Measurements from ENCODE around the gene CD9. TPM values are rescaled to one million over a fixed set of nuclear protein-coding genes. Genes with fewer than 3 reads are reported as not detected.

Gene CD9
- total and polyA plus RNA-seq, 4 donors: 240 to 425 (median 379) TPM

- H3K9ac ChIP-seq (ENCODE audit: insufficient read depth in 1 of 2, low read length in 2 of 2): peak overlapping the region in 1 of 2 donors; percentile 56
- ATAC-seq (ENCODE audit: insufficient read depth, low FRiP score) (no peak), DNase-seq (no peak)
- no peak overlapping the region for H3K4me3 ChIP-seq
- H3K27me3 ChIP-seq (ENCODE audit: control insufficient read depth in 3 of 3, insufficient read depth in 3 of 3, low read length in 2 of 3): peaks cover 0 to 19% (median 18%) of the 10 kb centered on the region in 3 donors
- peak overlapping the region; percentile 36 to 83 for H3K27ac ChIP-seq (ENCODE audit: low read depth in 1 of 2, low read length in 1 of 2)
- H3K9me3 ChIP-seq (ENCODE audit: control insufficient read depth in 4 of 4, insufficient read depth in 3 of 4, low read length in 3 of 4): no peaks in the 10 kb centered on the region
- 64 to 72% methylated on average over 5 of the region's 5 CpGs for WGBS, 2 donors
- H3K4me1 ChIP-seq (ENCODE audit: control insufficient read depth in 5 of 5, insufficient read depth in 5 of 5, low read length in 5 of 5): peaks cover 4 to 31% (median 5%) of the 10 kb centered on the region in 5 donors
- TF ChIP-seq, protein P1, sequence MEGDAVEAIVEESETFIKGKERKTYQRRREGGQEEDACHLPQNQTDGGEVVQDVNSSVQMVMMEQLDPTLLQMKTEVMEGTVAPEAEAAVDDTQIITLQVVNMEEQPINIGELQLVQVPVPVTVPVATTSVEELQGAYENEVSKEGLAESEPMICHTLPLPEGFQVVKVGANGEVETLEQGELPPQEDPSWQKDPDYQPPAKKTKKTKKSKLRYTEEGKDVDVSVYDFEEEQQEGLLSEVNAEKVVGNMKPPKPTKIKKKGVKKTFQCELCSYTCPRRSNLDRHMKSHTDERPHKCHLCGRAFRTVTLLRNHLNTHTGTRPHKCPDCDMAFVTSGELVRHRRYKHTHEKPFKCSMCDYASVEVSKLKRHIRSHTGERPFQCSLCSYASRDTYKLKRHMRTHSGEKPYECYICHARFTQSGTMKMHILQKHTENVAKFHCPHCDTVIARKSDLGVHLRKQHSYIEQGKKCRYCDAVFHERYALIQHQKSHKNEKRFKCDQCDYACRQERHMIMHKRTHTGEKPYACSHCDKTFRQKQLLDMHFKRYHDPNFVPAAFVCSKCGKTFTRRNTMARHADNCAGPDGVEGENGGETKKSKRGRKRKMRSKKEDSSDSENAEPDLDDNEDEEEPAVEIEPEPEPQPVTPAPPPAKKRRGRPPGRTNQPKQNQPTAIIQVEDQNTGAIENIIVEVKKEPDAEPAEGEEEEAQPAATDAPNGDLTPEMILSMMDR (IDR thresholded peaks at IDR 0.05; ENCODE audit: control extremely low read depth, extremely low read depth): no peak
- peaks cover 0 to 3% (median 0%) of the 10 kb centered on the region in 4 donors for H3K36me3 ChIP-seq (ENCODE audit: control insufficient read depth in 4 of 4, insufficient read depth in 4 of 4, low read length in 4 of 4)
These were observed 4.4 kb downstream of the CD9 start for GRCh38 chr12:6204533-6205143.

GRCh38 chr12:6205144-6205539 is 4.9 kb downstream of the CD9 start:
- TF ChIP-seq, protein P1 (IDR thresholded peaks at IDR 0.05; ENCODE audit: control extremely low read depth, extremely low read depth): no peak

GRCh38 chr12:6205761-6206160 is 5.6 kb downstream of the CD9 start:
- H3K4me3 ChIP-seq: no peak overlapping the region
- peak overlapping the region; percentile 22 to 54 for H3K27ac ChIP-seq (ENCODE audit: low read depth in 1 of 2, low read length in 1 of 2)
- no peak for DNase-seq
- ATAC-seq (ENCODE audit: insufficient read depth, low FRiP score): no peak
- H3K4me1 ChIP-seq (ENCODE audit: control insufficient read depth in 5 of 5, insufficient read depth in 5 of 5, low read length in 5 of 5): peaks cover 5 to 38% (median 8%) of the 10 kb centered on the region in 5 donors
- WGBS, 2 donors: 42 to 46% methylated on average over 2 of the region's 2 CpGs
- peaks cover 0 to 19% (median 18%) of the 10 kb centered on the region in 3 donors for H3K27me3 ChIP-seq (ENCODE audit: control insufficient read depth in 3 of 3, insufficient read depth in 3 of 3, low read length in 2 of 3)
- TF ChIP-seq, protein P1 (IDR thresholded peaks at IDR 0.05; ENCODE audit: control extremely low read depth, extremely low read depth): no peak
- no peaks in the 10 kb centered on the region for H3K9me3 ChIP-seq (ENCODE audit: control insufficient read depth in 4 of 4, insufficient read depth in 3 of 4, low read length in 3 of 4)
- H3K9ac ChIP-seq (ENCODE audit: insufficient read depth in 1 of 2, low read length in 2 of 2): no peak overlapping the region
- H3K36me3 ChIP-seq (ENCODE audit: control insufficient read depth in 4 of 4, insufficient read depth in 4 of 4, low read length in 4 of 4): peaks cover 0 to 3% (median 0%) of the 10 kb centered on the region in 4 donors

More at GRCh38 chr12:6205144-6205539, 4.9 kb downstream of the CD9 start:
- peaks cover 0 to 19% (median 18%) of the 10 kb centered on the region in 3 donors for H3K27me3 ChIP-seq (ENCODE audit: control insufficient read depth in 3 of 3, insufficient read depth in 3 of 3, low read length in 2 of 3)
- 32 to 38% methylated on average over 8 of the region's 8 CpGs for WGBS, 2 donors
- ATAC-seq (ENCODE audit: insufficient read depth, low FRiP score) (no peak), DNase-seq (peak; percentile 67 to 83 (median 69))
- H3K36me3 ChIP-seq (ENCODE audit: control insufficient read depth in 4 of 4, insufficient read depth in 4 of 4, low read length in 4 of 4): peaks cover 0 to 3% (median 0%) of the 10 kb centered on the region in 4 donors
- peak overlapping the region in 1 of 2 donors; percentile 56 for H3K9ac ChIP-seq (ENCODE audit: insufficient read depth in 1 of 2, low read length in 2 of 2)
- H3K4me1 ChIP-seq (ENCODE audit: control insufficient read depth in 5 of 5, insufficient read depth in 5 of 5, low read length in 5 of 5): peaks cover 5 to 35% (median 7%) of the 10 kb centered on the region in 5 donors
- peak overlapping the region; percentile 36 to 83 for H3K27ac ChIP-seq (ENCODE audit: low read depth in 1 of 2, low read length in 1 of 2)
- H3K9me3 ChIP-seq (ENCODE audit: control insufficient read depth in 4 of 4, insufficient read depth in 3 of 4, low read length in 3 of 4): no peaks in the 10 kb centered on the region
- H3K4me3 ChIP-seq: no peak overlapping the region

Measured in lung (tissue), 12 donors.